ENCODE data around the gene STEAP4. TPM values are rescaled to one million over a fixed set of nuclear protein-coding genes. Genes with fewer than 3 reads are reported as not detected.

The STEAP4 gene
- 100 to 1,000 TPM in 1 of 4 donors, 10 to 100 TPM in 3; 45.2 to 239 (median 82.2) TPM for total RNA-seq

DNA sequence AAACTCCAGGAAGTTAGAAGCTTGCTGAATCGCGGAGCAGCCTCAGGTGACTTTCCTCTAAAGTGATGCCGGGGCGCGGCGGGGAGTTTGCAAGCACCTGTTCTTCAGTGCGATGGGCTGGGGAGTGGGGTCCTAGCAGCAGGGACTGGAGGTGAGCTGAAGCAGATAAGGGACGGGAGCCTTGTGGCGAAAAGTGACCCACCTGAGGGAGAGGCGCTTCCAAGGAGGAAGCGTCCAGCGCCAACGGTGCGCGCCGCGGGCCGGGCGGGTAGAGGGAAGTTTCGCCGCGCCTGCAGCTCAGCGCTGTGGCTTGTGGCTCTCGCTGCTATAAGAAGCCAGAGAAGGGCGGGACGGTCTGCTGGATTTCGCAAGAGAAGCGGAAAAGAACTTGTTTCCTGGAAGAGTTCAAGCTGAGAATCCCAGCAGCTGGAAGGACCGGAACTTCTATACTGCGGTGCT lies at the start of gene STEAP4:
TSS of gene STEAP4 (minus strand) at position 305 of the 459 bp plus-strand sequence. CDS start 22,625 bp downstream, outside the sequence.
- DNase-seq (ENCODE audit: low spot score in 2 of 2): peak; percentile 72 to 84
- Histone ChIP-seq H3K9me3 (no peaks in the 10 kb centered on the region), H3K4me1 (peaks cover 0 to 62% (median 0%) of the 10 kb centered on the region in 4 donors), H3K27me3 (no peaks in the 10 kb centered on the region), H3K4me3 (peak within 1 kb of the TSS; percentile 22 to 53 (median 36)), H3K36me3 (no peaks in the 10 kb centered on the region), H3K27ac (peak within 1 kb of the TSS in 3 of 4 donors; percentile 21 to 77 (median 42))
- TF ChIP-seq EP300 (IDR thresholded peaks at IDR 0.05) (peak in 1 of 2 donors; percentile 92), POLR2A (IDR thresholded peaks at IDR 0.05) (peak in 1 of 2 donors; percentile 50)
- TF ChIP-seq, protein P1, sequence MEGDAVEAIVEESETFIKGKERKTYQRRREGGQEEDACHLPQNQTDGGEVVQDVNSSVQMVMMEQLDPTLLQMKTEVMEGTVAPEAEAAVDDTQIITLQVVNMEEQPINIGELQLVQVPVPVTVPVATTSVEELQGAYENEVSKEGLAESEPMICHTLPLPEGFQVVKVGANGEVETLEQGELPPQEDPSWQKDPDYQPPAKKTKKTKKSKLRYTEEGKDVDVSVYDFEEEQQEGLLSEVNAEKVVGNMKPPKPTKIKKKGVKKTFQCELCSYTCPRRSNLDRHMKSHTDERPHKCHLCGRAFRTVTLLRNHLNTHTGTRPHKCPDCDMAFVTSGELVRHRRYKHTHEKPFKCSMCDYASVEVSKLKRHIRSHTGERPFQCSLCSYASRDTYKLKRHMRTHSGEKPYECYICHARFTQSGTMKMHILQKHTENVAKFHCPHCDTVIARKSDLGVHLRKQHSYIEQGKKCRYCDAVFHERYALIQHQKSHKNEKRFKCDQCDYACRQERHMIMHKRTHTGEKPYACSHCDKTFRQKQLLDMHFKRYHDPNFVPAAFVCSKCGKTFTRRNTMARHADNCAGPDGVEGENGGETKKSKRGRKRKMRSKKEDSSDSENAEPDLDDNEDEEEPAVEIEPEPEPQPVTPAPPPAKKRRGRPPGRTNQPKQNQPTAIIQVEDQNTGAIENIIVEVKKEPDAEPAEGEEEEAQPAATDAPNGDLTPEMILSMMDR (IDR thresholded peaks at IDR 0.05): peak in 1 of 5 experiments; percentile 11
- WGBS, 2 donors: 3 to 4% methylated on average over 30 of the region's 30 CpGs

DNA sequence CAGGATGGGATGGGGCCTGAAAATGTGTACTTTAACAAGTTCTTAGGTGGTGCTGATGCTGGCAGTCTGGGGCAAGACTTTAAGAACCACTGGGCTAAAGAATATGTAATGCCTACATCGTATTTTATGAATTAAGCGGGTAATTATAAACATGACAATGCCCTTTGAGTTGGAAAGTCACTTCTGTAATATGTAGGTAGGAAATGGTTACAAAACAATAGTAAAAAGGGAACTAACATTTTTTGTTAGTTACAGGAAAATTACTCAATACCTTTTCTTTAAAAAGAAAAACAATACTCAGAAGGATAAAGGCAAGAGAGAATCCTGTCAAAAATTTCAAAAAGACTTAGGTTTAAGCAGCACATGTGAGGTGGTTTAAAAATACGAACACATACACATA lies 48.3 kb upstream of the STEAP4 start:
- no peak overlapping the region for H3K4me3 ChIP-seq
- no peak overlapping the region for H3K27ac ChIP-seq
- no peaks in the 10 kb centered on the region for H3K27me3 ChIP-seq
- no peaks in the 10 kb centered on the region for H3K36me3 ChIP-seq
- DNase-seq (ENCODE audit: low spot score in 2 of 2): no peak
- peaks cover 0 to 6% (median 1%) of the 10 kb centered on the region in 4 donors for H3K4me1 ChIP-seq
- no peaks in the 10 kb centered on the region for H3K9me3 ChIP-seq
- 80 to 83% methylated on average over 3 of the region's 3 CpGs for WGBS, 2 donors
- no peak for TF ChIP-seq POLR2A (IDR thresholded peaks at IDR 0.05)
- TF ChIP-seq, protein P1 (IDR thresholded peaks at IDR 0.05): no peak
- TF ChIP-seq EP300 (IDR thresholded peaks at IDR 0.05): no peak

DNA sequence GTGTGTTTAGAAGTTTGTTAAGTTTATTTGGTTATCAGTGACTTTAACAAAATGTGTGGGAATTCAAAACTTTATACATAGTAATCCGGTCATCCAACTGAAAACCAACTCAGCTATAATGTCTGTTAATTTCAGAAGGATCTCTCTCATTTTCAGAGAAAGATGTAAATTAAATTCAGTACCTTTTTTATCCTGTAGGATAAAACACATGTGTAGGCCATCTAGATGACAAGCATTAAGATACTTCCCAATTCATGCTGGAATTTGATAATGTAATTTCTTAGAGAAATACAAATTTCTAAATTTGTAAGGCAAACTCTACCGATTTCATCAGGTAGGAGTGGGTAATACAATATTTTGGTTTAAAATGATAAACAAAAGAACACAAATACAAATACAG lies 43.4 kb upstream of the STEAP4 start:
- Histone ChIP-seq H3K27me3 (no peaks in the 10 kb centered on the region), H3K4me3 (no peak overlapping the region), H3K27ac (no peak overlapping the region), H3K4me1 (peaks cover 0 to 6% (median 2%) of the 10 kb centered on the region in 4 donors), H3K36me3 (no peaks in the 10 kb centered on the region), H3K9me3 (no peaks in the 10 kb centered on the region)
- WGBS, 2 donors: 96 to 99% methylated on average over 2 of the region's 2 CpGs
- DNase-seq (ENCODE audit: low spot score in 2 of 2): no peak
- TF ChIP-seq EP300 (IDR thresholded peaks at IDR 0.05): no peak
- TF ChIP-seq, protein P1 (IDR thresholded peaks at IDR 0.05): no peak
- TF ChIP-seq POLR2A (IDR thresholded peaks at IDR 0.05): no peak

DNA sequence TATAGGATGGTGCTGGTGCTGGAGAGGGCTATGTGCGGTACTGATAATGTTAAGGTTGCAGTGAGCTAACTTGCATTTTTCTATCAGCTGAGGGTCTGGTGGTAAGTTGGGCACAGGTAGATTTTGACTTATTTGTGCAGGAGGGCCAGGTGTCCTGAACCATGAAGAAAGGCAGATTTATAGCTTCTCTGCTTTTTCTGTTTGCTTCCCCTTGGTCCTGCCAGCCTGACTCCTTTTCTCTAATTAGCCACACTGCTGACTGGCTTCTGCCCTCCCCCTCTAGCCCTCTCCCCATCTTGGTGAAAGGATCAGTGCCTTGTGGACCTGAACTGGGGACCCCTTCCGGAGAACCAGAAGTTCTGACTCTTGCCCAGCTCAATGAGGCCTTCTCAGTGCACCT lies 40.8 kb upstream of the STEAP4 start:
- no peaks in the 10 kb centered on the region for H3K9me3 ChIP-seq

DNA sequence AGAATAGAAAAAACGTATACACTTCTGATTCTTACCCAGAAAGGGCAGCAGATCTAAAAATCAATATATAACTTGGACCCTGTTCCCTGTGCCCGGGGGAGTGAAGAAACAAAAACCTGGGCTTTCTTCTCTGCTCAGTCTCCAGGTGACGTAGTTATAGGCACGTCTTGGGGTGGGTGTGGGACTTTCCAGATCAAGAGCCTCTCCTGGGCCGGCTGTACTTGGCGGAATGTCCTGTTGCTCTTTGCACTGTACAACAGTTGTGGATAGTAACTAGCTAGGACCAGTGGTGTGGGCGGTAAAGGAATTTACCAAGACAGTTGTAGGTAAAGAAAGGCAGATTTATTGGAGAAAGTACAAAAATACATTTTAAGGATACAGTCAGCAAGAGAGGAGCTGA lies 40.4 kb upstream of the STEAP4 start:
- no peaks in the 10 kb centered on the region for H3K27me3 ChIP-seq
- H3K4me1 ChIP-seq: peaks cover 0 to 10% (median 2%) of the 10 kb centered on the region in 4 donors
- DNase-seq (ENCODE audit: low spot score in 2 of 2): no peak
- no peak for TF ChIP-seq EP300 (IDR thresholded peaks at IDR 0.05)
- TF ChIP-seq, protein P1 (IDR thresholded peaks at IDR 0.05): no peak
- TF ChIP-seq POLR2A (IDR thresholded peaks at IDR 0.05): no peak
- H3K9me3 ChIP-seq: no peaks in the 10 kb centered on the region
- H3K4me3 ChIP-seq: no peak overlapping the region
- no peak overlapping the region for H3K27ac ChIP-seq
- H3K36me3 ChIP-seq: no peaks in the 10 kb centered on the region
- WGBS, 2 donors: 90 to 93% methylated on average over 7 of the region's 7 CpGs

More for the DNA sequence above, 40.8 kb upstream of the STEAP4 start:
- no peak for DNase-seq (ENCODE audit: low spot score in 2 of 2)
- no peaks in the 10 kb centered on the region for H3K36me3 ChIP-seq
- H3K4me1 ChIP-seq: peaks cover 0 to 10% (median 2%) of the 10 kb centered on the region in 4 donors
- no peak overlapping the region for H3K27ac ChIP-seq
- H3K4me3 ChIP-seq: no peak overlapping the region
- TF ChIP-seq, protein P1 (IDR thresholded peaks at IDR 0.05): no peak
- TF ChIP-seq POLR2A (IDR thresholded peaks at IDR 0.05) (no peak), EP300 (IDR thresholded peaks at IDR 0.05) (no peak)
- 88 to 97% methylated on average over 2 of the region's 2 CpGs for WGBS, 2 donors
- no peaks in the 10 kb centered on the region for H3K27me3 ChIP-seq
